Measurements from ENCODE around the gene L3MBTL2. TPM values are rescaled to one million over a fixed set of nuclear protein-coding genes. Genes with fewer than 3 reads are reported as not detected.

L3MBTL2 gene
- total RNA-seq, 1 donor from 2014 or later: 41.4 TPM

DNA sequence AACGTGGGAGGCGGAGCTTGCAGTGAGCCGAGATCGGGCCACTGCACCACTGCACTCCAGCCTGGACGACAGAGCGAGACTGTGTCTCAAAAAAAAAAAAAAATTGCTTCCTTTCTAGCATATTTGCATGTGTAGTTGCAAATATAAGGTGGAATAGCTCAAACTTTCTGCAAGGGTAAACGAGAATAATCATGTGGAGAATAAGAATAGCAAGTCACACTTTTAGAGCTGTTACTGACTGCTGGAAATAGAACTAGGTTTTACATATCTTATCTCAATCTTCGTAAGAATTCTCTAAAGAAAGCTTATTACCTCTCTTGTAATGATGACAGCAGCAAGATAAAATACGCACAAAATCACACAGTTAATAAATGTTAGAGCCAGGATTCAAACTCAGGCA is 1.6 kb downstream of the L3MBTL2 start:
- intact Hi-C loops (cut with micrococcal nuclease): loop anchor here (5.0 kb wide), 1 partner anchor 284 kb away; no protein-coding TSS in a partner anchor

DNA sequence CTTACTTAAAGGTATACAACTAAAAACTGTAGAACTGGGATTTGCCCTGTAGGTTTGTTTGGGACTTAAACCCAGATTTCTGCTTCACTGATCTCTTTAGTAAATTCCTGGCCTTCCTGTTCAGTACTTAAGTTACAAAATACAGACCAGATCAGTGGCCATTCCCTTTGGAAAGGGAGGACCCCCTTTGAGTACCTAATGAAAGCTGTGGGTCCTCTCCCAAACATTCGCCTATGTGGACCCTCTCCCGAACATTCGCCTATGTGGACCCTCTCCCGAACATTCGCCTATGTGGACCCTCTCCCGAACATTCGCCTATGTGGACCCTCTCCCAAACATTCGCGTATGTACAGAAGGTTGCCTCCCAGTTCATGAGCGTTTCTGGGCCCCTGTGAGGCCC is 10.3 kb downstream of the L3MBTL2 start:
- intact Hi-C loops (cut with micrococcal nuclease): no loop called here

DNA sequence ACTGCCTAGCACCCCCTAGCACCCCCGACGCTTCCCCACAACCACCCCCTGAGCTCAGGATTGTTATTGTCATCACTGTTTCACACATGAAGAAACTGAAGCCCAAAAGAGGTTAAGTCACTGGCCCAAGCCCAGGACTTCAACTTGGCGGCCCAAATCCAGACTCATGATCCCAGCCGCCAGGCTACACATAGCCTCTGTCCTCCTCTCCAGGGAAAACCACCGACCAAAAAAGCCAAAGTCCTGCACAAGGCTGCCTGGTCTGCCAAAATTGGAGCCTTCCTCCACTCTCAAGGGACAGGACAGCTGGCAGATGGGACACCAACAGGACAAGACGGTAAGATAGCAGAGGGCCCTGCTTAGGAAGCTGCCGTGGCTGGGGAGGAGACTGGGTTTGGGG is 10.8 kb downstream of the L3MBTL2 start:
- intact Hi-C loops (cut with micrococcal nuclease): loop anchor here (2.0 kb wide), 1 partner anchor 17 kb away; no protein-coding TSS in a partner anchor

DNA sequence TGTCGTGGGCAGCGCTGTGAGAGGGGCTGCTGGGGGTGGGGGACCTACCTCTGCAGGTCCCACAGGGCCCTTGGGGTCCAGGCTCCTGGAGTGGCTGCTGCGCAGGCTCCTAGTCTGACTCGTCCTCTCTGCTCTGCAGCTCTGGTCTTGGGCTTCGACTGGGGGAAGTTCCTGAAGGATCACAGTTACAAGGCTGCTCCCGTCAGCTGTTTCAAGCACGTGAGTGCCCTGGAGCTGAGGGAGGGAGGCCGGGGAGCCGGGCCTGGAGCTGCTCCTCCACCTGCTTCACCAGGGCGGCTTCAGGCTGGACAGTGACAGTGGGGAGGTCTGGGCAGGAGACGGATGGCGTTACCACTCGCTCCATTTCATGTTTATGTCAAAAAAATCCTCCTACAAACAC is 11.9 kb downstream of the L3MBTL2 start:
- intact Hi-C loops (cut with micrococcal nuclease): loop anchor here (1.0 to 2.0 kb wide), 2 partner anchors 12 to 18 kb away; partner anchors contain the start of gene L3MBTL2

DNA sequence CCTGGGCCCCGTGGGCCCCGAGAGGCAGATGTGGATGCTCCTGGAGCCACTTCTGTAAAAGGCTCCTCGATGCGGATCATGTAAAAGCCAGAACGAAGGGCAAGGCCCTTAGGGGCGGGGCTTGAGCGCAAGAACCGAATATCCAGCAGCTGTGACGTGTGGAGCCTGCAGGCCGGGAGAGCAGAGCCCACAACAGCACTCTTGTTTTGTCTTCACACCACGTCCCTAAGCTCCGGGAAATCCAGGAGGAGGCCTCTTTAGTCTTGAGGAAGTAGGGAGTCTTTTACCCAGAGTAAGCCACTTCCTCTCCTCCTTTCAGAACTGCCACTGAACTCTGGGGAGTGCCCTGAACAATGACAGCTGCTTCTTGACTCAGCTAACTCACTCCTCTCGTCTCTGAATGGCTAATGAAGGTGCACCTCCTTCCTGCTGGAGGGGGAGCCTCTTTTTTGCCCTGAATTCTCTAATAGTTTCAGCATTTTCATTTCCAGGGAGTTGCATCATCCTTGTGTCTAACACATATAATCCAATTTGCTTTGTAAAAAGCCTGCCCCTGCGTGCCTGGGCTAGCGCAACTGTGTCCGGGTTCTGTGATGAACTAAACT is 12.5 kb downstream of the L3MBTL2 start:
- intact Hi-C loops (cut with micrococcal nuclease): loop anchor here (1.0 to 2.0 kb wide), 2 partner anchors 12 to 19 kb away; partner anchors contain the start of gene L3MBTL2

DNA sequence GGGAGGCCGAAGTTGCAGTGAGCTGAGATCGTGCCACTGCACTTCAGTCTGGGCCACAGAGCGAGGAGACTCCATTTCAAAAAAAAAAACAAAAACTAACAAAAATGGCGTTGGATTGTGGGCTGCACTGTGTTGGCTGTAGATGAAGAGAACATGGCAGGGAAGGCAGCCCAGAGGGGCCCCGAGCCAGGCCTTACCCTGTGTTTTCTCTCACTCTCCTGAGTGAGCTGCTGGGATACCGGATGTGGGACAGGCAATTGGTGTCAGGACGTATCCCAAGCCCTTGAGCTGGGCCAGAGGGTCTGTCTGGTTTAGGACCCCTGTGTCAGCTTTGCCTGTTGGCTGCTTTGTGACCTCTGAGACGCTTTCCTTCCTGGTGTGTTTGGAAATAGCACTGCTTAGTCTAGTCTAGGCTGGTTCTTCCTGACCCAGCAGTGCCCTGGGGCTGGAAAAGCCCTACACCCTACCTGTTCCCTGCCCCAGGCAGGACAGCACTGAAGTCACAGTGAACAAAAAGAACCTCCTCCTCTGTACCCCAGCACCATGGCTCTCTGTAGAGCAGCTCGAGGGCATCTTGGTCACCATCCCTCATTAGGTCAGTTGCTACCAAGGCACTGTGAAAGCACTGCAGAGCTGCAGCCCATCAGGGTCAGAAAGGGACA is 17.9 kb downstream of the L3MBTL2 start:
- intact Hi-C loops (cut with micrococcal nuclease): no loop called here

DNA sequence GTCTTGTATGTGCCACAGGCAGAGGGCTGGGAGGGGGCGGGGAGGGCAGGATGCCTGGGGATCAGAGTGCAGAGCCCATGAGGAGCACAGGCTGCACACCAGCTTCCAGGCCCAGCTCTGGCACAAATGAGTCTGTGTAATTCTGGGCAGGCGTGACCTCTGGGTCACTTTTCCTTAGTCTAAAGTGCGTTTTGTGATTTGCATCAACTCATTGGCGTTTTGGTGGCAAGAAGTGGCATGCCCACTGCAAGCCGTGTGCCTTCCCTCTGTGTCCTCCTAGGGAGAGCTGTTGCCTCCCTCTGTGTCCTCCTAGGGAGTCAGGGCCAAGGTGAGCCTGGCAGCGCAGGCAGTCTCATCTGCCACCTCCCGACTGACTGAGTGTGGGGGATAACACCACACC is 18.4 kb downstream of the L3MBTL2 start:
- intact Hi-C loops (cut with micrococcal nuclease): no loop called here

DNA sequence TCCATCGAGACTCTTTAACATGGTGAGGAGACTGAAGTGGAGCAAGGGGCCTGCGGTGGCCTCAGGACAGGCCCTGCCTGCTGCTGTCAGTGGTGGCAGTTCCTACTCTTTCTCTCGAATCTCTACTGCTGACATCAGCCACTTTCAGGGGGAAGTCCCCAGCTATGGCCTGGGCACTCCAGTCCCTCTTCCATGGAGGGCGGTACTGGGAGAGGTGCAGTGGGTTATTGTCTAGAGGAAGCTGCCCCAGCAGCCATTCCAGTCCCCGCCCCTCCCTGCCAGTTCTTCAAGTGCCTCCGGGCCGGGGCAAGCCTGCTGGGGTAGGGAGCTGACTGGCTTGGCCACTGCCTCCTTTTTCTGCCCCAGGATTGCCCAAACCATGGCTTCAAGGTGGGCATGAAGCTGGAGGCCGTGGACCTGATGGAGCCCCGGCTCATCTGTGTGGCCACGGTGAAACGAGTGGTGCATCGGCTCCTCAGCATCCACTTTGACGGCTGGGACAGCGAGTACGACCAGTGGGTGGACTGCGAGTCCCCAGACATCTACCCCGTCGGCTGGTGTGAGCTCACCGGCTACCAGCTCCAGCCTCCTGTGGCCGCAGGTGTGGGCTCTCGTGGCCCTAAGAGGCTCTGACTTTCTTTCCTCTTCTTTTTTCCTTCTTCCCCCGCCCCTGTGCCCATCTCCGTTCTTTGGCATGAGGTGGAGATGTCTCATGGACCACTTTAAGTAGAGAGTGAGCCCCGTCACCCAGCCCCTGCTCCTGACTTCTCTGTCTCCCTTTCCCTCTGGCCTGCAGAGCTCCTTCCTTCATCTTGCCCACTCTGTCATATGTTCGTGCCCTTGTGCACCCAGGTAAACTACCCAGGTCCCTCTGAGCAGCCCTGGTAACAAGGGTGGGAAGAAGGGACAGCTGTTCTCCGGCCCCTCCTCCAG is 21.9 kb downstream of the L3MBTL2 start:
- intact Hi-C loops (cut with micrococcal nuclease): no loop called here

DNA sequence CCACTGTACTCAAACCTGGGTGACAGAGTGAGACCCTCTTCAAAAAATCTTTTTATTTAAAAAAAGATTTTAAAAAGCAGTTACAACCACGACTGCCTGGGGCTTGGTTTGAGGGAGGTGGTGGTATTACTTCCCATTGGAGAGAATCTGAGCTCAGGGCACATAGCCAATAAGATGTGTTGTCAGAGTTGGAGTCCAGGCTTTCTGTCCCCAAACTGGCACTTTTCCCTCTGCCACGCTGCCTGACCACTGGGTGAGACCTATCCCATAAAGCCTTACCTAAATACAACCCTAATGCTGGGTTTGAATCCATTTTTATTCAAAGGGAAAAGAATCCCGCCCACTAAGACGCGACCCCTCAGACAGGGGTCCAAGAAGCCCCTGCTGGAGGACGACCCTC is 24.1 kb downstream of the L3MBTL2 start:
- intact Hi-C loops (cut with micrococcal nuclease): no loop called here

DNA sequence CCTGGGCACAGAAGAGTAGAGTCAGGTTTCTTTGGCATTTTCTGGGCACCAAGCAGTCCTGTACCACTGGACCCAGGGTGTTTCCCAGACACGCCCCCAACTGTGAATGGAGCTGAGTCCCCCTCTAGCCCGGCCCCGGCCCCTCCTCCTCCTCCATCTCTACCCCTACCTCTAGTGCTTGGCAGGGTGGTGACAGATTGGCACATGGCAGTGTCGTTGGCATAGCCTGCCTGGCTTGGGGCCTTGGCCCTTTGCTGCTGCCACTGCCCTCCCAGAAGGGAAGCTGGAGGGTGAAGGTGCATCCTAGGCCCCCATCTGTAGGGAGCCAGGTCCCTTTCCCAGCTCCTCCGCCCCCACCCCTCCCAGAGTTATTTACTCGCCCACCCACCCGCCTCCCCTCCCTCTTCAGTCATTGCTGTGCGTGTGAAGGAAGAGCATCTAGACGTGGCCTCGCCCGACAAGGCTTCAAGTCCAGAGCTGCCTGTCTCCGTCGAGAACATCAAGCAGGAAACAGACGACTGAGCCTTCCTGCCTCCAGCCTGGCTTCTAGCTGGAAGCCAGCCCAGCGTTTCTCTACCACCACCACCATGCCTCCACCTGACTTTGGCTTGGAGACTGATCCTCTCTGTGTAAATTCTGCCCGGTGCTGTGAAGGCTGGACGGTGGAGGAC is 24.8 kb downstream of the L3MBTL2 start:
- intact Hi-C loops (cut with micrococcal nuclease): no loop called here

DNA sequence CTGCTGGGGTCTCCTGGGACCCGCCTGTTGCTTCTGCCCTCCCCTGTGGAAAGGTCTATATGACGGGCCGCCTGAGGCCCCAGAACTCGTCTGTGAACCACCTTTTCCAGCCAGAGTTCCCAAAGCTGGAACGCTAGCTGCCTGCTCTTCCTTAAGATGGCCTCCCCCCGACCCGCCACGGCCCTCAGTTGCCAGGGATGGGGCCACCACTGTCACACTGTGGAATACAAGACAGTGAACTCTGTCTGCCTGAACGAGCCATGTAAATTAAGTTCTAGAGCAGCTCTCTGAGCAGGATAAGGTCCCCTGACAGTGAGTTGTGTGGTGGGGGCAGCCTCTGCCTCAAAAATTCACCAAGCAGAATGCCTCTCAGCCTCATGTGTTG is 25.3 kb downstream of the L3MBTL2 start:
- intact Hi-C loops (cut with micrococcal nuclease): no loop called here

DNA sequence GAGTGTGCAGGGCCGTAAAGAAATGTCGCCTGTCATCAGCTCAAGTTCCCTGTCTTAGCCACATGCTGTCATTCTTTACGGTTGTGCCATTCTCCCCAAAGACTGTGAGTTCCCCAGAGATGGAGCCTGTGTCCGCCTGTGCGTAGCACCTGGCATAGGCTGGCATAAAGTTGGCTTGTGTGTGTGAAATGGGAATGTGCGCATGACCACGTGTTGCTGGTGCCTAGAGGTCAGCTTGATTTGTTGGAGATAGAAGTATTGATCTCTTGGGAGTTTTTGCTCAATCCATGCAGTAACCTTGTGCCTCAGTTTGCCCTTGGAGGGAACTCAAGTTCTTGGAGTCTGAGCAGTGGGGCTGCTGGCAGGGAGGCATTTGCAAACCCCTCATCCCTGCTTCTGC is 26.3 kb downstream of the L3MBTL2 start:
- intact Hi-C loops (cut with micrococcal nuclease): no loop called here

DNA sequence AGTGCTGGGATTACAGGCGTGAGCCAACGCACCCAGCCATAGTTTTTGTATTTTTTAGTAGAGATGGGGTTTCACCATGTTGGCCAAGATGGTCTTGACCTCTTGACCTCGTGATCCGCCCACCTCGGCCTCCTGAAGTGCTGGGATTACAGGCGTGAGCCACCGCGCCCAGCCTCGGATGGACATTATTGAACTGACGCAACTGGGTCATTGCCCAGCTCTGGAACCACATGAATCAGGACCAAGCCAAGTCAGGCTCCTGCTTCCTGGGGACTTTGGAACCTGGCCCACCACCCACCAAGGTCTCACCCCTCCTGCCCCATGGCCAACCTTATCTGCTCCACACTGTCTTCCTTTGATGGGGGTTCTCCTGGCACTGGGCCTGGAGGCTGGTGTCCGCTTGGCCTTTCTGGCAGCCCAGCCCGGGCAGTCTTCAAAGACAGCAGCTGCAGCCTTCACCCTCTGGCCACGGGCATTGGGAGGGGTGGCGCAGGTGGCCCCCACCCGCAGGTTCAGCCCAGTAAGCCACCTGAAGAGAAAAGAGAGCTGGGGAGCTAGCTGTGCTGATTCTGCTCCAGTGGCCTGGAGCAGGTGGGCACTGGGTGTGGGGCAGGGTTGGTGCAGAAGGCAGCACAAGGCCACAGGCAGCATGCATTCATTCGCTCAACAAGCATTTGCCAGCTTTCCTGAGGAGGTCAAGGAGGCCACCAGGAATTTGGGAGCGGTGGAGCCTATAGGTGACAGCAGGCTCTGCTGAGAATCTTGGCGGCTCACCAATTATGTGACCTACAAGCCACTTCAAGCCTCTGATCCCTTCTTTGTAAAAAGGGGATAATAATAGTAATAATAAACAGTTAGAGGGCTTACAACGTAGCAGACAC is 29.9 kb downstream of the L3MBTL2 start:
- intact Hi-C loops (cut with micrococcal nuclease): no loop called here

DNA sequence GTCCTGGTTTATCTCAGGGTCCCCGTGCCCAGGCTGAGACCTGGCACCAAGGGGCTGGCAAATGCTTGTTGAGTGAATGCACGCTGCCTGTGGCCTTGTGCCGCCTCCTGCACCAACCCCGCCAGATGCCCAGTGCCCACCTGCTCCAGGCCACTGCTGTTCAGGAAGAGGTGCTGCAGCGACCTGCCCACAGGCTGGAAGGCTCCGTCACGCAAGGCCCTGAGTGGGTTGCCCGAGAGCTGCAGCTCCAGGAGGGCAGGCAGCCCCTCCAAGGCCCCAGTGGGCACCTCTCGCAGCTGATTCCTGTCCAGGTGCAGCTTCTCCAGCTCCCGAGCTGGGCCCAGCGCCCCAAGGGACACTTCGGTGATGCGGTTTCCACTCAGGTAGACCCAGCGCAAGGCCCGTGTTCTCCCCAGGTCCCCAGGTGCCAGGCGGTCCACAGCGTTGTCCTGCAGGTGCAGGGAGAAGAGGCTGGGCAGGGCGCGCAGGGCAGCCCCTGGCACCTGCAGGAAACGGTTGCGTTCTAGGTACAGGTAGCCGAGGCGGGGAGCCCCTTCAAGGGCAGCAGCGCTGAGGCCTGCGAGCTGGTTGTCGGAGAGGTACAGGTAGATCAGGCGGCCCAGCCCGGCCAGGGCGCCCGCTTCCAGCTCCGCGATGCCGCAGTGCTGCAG is 32.1 kb downstream of the L3MBTL2 start:
- intact Hi-C loops (cut with micrococcal nuclease): loop anchor here (1.0 kb wide), 1 partner anchor 315 kb away; no protein-coding TSS in a partner anchor

DNA sequence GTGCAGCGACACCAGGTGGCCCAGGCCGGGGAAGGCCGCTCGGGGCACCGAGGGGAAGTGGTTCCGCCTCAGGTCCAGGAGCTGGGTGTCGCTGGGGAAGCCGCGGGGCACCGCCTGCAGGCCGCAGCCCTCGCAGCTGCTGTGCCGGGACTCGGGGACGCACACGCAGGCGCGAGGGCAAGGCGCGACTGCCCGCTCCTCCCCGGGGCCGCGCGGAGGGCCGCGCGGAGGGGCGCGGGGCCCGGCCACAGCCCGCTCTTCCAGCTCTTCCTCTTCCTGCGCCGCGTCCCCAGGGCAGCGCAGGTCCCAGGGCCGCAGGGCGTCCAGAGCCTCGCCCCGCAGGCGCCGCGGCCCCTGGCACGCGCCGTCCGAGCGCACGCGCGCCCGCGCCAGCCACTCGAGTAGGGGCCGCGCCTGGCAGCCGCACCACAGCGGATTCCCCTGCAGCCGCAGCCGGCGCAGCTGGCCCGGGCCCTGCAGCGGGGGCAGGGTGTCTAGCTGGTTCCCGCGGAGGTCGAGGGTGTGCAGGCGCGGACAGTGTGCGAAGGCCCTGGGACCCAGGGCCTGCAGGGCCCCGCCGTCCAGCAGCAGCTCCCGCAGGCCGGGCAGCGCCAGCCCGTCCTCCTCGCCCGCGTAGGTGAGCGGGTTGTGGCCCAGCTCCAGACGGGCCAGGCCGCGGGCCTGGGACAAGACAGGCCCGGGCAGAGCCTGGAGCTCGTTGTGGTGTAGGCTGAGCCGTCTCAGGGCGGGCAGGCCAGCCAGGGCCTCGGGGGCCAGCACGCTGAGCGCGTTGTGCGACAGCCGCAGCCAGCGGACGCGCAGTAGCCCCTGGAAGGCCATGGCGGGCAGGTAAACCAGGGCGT is 32.8 kb downstream of the L3MBTL2 start:
- intact Hi-C loops (cut with micrococcal nuclease): loop anchor here (1.0 kb wide), 1 partner anchor 316 kb away; no protein-coding TSS in a partner anchor

DNA sequence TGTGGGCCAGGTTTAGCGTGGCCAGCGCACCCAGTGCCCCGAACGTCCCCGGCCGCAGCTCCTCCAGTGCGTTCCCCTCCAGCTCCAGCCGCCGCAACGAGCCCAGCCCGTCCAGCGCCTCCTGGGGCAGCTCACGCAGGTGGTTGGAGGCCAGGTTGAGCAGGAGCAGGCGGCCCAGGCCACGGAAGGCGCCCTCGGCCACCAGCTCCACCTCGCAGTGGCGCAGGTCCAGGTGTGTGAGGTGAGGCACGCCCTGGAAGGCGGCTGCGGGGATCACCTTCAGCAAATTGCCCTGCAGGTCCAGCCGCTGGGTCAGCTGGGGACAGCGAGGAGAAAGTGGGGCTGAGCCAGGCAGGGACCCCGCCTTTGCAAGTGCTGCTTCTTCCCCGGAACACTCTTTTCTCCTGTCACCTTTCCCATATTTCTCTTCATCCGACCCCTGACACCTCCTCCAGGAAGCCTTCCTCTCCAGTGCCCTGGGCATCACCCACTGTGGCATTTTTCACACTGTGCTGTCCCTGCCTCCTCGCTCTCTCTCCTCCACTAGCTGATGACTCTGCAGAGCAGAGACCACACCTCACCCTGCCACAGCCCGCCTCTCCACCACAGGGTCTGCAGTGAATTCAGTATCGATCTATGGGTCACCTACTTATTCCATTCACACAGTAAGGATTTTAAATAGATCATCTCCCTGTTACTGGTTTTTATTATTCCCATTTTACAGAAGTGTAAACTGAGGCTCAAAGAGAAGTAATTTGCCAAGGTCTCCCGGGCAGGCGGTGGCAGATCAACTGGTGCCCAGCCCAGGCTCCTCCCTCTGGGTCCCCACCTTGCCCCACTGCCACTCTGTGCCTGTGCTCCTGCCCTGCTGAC is 33.7 kb downstream of the L3MBTL2 start:
- intact Hi-C loops (cut with micrococcal nuclease): no loop called here

DNA sequence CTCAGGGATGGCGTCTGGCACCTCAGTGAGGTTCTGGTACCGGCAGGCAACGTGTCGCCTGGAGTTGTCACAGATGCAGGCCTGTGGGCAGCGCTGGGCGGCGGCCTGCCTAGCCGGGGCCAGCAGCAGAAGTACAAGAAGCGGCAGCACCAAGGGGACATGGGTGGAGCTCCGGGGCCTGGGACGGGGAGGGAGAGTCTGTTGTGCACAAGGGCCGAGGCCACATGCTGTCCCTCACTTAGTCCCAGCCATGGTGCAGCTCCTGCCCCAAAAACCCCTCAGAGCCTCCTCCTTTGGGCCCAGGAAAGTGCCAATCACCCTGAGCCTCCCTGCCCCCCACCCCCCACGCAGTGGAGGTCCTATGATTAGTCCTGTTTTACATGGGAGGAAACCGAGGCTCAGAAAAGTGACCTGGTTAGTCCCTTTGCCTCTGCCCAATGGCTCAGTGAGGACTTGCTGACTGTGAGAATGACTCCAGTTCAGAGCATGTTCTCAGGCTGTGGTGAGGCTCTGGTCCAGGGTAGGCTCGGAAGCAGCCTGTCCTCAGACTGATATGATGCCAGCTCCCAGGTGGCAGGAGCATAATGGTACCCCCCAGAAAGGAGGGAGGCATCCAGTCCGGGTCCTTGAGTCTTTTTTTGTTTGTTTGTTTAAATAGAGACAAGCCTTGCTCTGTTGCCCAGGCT is 34.5 kb downstream of the L3MBTL2 start:
- intact Hi-C loops (cut with micrococcal nuclease): no loop called here
